RWPE1 (cell line): ENCODE data around the gene CDX2.

Experiments
- CTCF ChIA-PET: fragments of 350-600 bp; sonication (Branson Sonifier 250); formaldehyde crosslinking; extraction: SDS; loops from one replicate; lab custom pipeline; 2021; lab: Yijun Ruan, JAX
- POLR2A ChIA-PET: fragments of 400-600 bp; formaldehyde crosslinking; extraction: SDS; loops from one replicate; lab custom pipeline; 2020; ENCODE audit warnings: antibody characterized with exemption; ENCODE audit not compliant: low non-redundant PET; lab: Yijun Ruan, JAX
- DNase-seq: peaks from one replicate; pipeline ENCODE4 v3.0.0; 2012; ENCODE audit warnings: low spot score
- H3K27ac ChIP-seq: fragments of 450-650 bp; 2 replicates; pipeline ENCODE4 v1.5.1; 2017
- CTCF ChIP-seq: fragments of 450-650 bp; conservative IDR thresholded peaks from 2 replicates; pipeline ENCODE4 v1.5.1; 2017; ENCODE audit warnings: low read depth, mild to moderate bottlenecking

CDX2 gene

GRCh38 chr13:27933580-27934328 lies 35.4 kb downstream of the CDX2 start:
- ChIA-PET CTCF (interaction anchor here (0.5 to 0.9 kb wide), 2 partner anchors 8 to 20 kb away, joined by 3 to 9 read pairs; no protein-coding TSS in a partner anchor), POLR2A (no interaction called here)
- no peak for DNase-seq
- no peak overlapping the region for H3K27ac ChIP-seq
- TF ChIP-seq CTCF = no peak

- CTCF ChIA-PET = interaction anchor here (0.9 kb wide), 1 partner anchor 20 kb away, joined by 9 read pairs; no protein-coding TSS in a partner anchor
- DNase-seq = no peak
- H3K27ac ChIP-seq = no peak overlapping the region
- POLR2A ChIA-PET = no interaction called here
- no peak for TF ChIP-seq CTCF
These were observed 36.0 kb downstream of the CDX2 start for GRCh38 chr13:27933118-27933517.

- no peak overlapping the region for H3K27ac ChIP-seq
- TF ChIP-seq CTCF = no peak
- CTCF ChIA-PET = interaction anchor here (0.6 kb wide), 1 partner anchor 570 kb away, joined by 4 read pairs; no protein-coding TSS in a partner anchor
- DNase-seq = no peak
- POLR2A ChIA-PET = no interaction called here
These were observed 39.2 kb downstream of the CDX2 start for GRCh38 chr13:27929868-27930267.

- no peak for DNase-seq
- no peak for TF ChIP-seq CTCF
- POLR2A ChIA-PET = no interaction called here
- H3K27ac ChIP-seq = no peak overlapping the region
- CTCF ChIA-PET = interaction anchor here (0.6 kb wide), 2 partner anchors 146 to 570 kb away, joined by 3 to 4 read pairs; no protein-coding TSS in a partner anchor
These were observed 40.0 kb downstream of the CDX2 start for GRCh38 chr13:27928805-27929753.

- no peak for DNase-seq
- H3K27ac ChIP-seq = no peak overlapping the region
- TF ChIP-seq CTCF = no peak
- CTCF ChIA-PET = interaction anchor here (0.7 kb wide), 1 partner anchor 161 kb away, joined by 3 read pairs; no protein-coding TSS in a partner anchor
- POLR2A ChIA-PET = no interaction called here
These were observed 40.7 kb downstream of the CDX2 start for GRCh38 chr13:27928353-27928804.
